Kidney epithelial cell (primary cell): ENCODE results near the gene MB21D2. TPM values are rescaled to one million over a fixed set of nuclear protein-coding genes. Genes with fewer than 3 reads are reported as not detected.

ENCODE experiments used
- DNase-seq: peaks from one replicate; pipeline ENCODE4 v3.0.0-alpha.2; 2010; ENCODE audit warnings: low read depth
- H3K27me3 ChIP-seq: 2 replicates; pipeline ENCODE4 v1.6.0; 2011; ENCODE audit warnings: low read length; ENCODE audit not compliant: control insufficient read depth, insufficient read depth
- H3K36me3 ChIP-seq: 2 replicates; pipeline ENCODE4 v1.5.1; 2011; ENCODE audit warnings: low read length; ENCODE audit not compliant: control insufficient read depth, insufficient read depth
- H3K4me3 ChIP-seq: 2 replicates; pipeline ENCODE4 v1.5.1; 2011; ENCODE audit warnings: low read depth, mild to moderate bottlenecking, control low read depth, low read length
- total RNA-seq: library from RNA; depleted of rRNA; stranded (reverse); fragments of >200 nt; gene quantifications from 2 replicates; pipeline ENCODE4 v1.2.3, GENCODE V29; 2015
- TF ChIP-seq, protein P1 (sequence below): IDR thresholded peaks from 2 replicates; pipeline ENCODE4 v1.5.1; 2011; ENCODE audit warnings: mild to moderate bottlenecking, moderate library complexity, low read length, control low read depth, inconsistent platforms; ENCODE audit not compliant: insufficient read depth, poor library complexity, severe bottlenecking

Gene MB21D2
- total RNA-seq, 1 donor from 2014 or later, result 18.9 TPM

- no peak for DNase-seq
- Histone ChIP-seq H3K27me3 (no peaks in the 10 kb centered on the region), H3K36me3 (no peaks in the 10 kb centered on the region), H3K4me3 (no peak overlapping the region)
- TF ChIP-seq, protein P1, sequence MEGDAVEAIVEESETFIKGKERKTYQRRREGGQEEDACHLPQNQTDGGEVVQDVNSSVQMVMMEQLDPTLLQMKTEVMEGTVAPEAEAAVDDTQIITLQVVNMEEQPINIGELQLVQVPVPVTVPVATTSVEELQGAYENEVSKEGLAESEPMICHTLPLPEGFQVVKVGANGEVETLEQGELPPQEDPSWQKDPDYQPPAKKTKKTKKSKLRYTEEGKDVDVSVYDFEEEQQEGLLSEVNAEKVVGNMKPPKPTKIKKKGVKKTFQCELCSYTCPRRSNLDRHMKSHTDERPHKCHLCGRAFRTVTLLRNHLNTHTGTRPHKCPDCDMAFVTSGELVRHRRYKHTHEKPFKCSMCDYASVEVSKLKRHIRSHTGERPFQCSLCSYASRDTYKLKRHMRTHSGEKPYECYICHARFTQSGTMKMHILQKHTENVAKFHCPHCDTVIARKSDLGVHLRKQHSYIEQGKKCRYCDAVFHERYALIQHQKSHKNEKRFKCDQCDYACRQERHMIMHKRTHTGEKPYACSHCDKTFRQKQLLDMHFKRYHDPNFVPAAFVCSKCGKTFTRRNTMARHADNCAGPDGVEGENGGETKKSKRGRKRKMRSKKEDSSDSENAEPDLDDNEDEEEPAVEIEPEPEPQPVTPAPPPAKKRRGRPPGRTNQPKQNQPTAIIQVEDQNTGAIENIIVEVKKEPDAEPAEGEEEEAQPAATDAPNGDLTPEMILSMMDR, result peak; percentile 32
Measured at GRCh38 chr3:192915304-192915703, 2.4 kb downstream of the MB21D2 start.

- DNase-seq, result no peak
- Histone ChIP-seq H3K4me3 (no peak overlapping the region), H3K36me3 (no peaks in the 10 kb centered on the region), H3K27me3 (no peaks in the 10 kb centered on the region)
- TF ChIP-seq, protein P1, result no peak
Measured at GRCh38 chr3:192914848-192915247, 2.8 kb downstream of the MB21D2 start.

GRCh38 chr3:192913540-192913939, 4.1 kb downstream of the MB21D2 start:
- no peaks in the 10 kb centered on the region for H3K36me3 ChIP-seq
- TF ChIP-seq, protein P1, result no peak
- no peaks in the 10 kb centered on the region for H3K27me3 ChIP-seq
- DNase-seq, result no peak
- no peak overlapping the region for H3K4me3 ChIP-seq

DNA sequence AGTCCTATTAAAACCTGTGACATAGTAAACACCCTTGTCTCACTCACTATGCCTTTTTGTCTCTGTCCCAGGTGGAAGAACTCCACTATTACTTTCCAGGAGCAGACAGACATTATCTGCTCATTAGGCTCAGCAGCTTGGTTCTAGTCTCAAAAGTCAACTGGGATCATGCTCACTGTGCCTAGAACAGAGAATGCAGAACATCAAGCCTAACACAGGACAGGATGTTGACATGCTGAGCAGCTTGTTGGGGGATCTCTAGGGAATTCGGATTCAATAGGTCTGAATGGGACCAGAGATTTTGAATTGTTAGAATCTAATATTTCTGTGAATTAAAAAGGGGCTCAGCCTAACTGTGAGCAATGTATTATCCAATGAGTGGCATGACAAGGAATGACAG, 6.4 kb downstream of the MB21D2 start:
- H3K27me3 ChIP-seq, result no peaks in the 10 kb centered on the region
- H3K4me3 ChIP-seq, result no peak overlapping the region

GRCh38 chr3:192907784-192908183, 9.9 kb downstream of the MB21D2 start:
- Histone ChIP-seq H3K27me3 (no peaks in the 10 kb centered on the region), H3K4me3 (no peak overlapping the region), H3K36me3 (no peaks in the 10 kb centered on the region)
- DNase-seq, result no peak
- TF ChIP-seq, protein P1, result no peak

More for the DNA sequence above, 6.4 kb downstream of the MB21D2 start:
- no peak for DNase-seq
- TF ChIP-seq, protein P1, result no peak
- H3K36me3 ChIP-seq, result no peaks in the 10 kb centered on the region

DNA sequence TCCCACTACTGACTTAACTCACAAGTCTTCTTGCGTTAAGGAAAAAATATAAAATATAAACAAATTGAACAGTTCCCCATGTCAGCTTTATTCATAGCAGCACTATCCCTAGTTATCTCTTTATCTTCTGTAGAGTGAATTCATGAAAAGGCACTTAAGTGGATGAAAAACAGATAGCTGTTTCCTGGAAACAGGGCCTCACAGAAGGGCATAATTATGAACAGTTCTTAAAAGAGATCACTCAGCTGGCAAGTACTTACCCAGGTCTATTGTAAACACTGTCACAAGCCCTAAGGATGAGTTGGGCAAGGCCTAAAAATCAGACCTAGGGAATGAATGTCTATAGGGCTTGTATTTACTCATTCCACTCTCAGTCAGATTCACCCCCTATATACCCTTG, 10.7 kb downstream of the MB21D2 start:
- Histone ChIP-seq H3K4me3 (no peak overlapping the region), H3K36me3 (no peaks in the 10 kb centered on the region), H3K27me3 (no peaks in the 10 kb centered on the region)
- TF ChIP-seq, protein P1, result no peak
- no peak for DNase-seq
